Measurements from ENCODE around the gene NRDE2. TPM values are rescaled to one million over a fixed set of nuclear protein-coding genes. Genes with fewer than 3 reads are reported as not detected.

Gene NRDE2
- total RNA-seq, 4 donors from 2014 or later, result 7.5 to 18.3 (median 10.2) TPM

DNA sequence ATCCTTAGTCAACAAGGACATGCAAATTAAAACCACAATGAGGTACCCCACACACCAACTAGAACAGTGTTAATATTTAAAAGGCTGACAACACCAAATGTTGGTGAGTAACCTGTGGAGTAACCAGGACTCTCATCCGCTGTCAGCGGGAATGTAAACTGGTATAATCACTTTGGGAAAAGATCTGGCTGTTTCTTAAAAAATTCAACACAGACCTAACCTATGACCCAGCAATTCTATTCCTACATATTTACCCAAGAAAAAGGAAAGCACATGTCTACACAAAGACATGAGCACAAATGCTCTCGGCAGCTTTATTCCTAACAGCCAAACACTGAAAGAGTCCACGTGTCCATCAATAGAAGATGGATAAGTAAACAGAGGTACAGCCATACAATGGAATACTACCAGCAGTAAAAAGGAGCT lies 26.6 kb downstream of the NRDE2 start:
- H3K4me3 ChIP-seq (ENCODE audit: low read depth, poor library complexity, severe bottlenecking), result no peak overlapping the region
- intact Hi-C loops (cut with DNase I; ENCODE audit: low total_unique reads), result loop anchor here (10.0 kb wide), 1 partner anchor 390 kb away; no protein-coding TSS in a partner anchor
- no peak for TF ChIP-seq POLR2A (IDR thresholded peaks at IDR 0.05)
- TF ChIP-seq, protein P1, sequence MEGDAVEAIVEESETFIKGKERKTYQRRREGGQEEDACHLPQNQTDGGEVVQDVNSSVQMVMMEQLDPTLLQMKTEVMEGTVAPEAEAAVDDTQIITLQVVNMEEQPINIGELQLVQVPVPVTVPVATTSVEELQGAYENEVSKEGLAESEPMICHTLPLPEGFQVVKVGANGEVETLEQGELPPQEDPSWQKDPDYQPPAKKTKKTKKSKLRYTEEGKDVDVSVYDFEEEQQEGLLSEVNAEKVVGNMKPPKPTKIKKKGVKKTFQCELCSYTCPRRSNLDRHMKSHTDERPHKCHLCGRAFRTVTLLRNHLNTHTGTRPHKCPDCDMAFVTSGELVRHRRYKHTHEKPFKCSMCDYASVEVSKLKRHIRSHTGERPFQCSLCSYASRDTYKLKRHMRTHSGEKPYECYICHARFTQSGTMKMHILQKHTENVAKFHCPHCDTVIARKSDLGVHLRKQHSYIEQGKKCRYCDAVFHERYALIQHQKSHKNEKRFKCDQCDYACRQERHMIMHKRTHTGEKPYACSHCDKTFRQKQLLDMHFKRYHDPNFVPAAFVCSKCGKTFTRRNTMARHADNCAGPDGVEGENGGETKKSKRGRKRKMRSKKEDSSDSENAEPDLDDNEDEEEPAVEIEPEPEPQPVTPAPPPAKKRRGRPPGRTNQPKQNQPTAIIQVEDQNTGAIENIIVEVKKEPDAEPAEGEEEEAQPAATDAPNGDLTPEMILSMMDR (IDR thresholded peaks at IDR 0.05), result no peak
- DNase-seq (ENCODE audit: low spot score in 2 of 2), result no peak
- WGBS, 2 donors, result 88 to 90% methylated on average over 4 of the region's 4 CpGs

GRCh38 chr14:90304502-90304901 lies 27.2 kb downstream of the NRDE2 start:
- no peak for DNase-seq (ENCODE audit: low spot score in 2 of 2)
- TF ChIP-seq, protein P1 (IDR thresholded peaks at IDR 0.05), result no peak
- no peak for TF ChIP-seq POLR2A (IDR thresholded peaks at IDR 0.05)
- H3K4me3 ChIP-seq (ENCODE audit: low read depth, poor library complexity, severe bottlenecking), result no peak overlapping the region
- intact Hi-C loops (cut with DNase I; ENCODE audit: low total_unique reads), result loop anchor here (10.0 kb wide), 1 partner anchor 390 kb away; no protein-coding TSS in a partner anchor

DNA sequence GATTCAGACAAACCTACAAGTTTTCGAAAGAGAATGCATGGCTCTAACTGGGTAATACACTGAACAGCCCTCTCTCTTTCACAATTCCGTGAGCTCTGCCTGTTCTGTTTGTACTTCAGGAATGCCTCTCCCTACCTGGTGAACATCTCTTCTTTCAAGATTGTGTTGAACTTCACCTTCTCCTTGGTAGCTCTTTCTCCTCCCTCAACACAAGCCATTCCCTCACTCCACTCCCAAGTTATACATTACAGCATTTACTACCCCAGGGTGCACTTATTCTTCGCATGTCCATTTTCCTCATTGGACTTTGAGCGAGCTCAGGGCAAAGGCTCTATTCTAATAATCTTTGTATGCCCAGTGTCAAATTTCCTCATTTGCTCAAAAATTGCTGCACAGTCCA lies 28.3 kb downstream of the NRDE2 start:
- intact Hi-C loops (cut with DNase I; ENCODE audit: low total_unique reads), result loop anchor here (10.0 kb wide), 1 partner anchor 391 kb away; no protein-coding TSS in a partner anchor
- 93 to 95% methylated on average over 4 of the region's 4 CpGs for WGBS, 2 donors
- DNase-seq (ENCODE audit: low spot score in 2 of 2), result no peak
- no peak overlapping the region for H3K4me3 ChIP-seq (ENCODE audit: low read depth, poor library complexity, severe bottlenecking)
- no peak for TF ChIP-seq POLR2A (IDR thresholded peaks at IDR 0.05)
- TF ChIP-seq, protein P1 (IDR thresholded peaks at IDR 0.05), result no peak

- no peak overlapping the region for H3K4me3 ChIP-seq (ENCODE audit: low read depth, poor library complexity, severe bottlenecking)
- intact Hi-C loops (cut with DNase I; ENCODE audit: low total_unique reads), result loop anchor here (10.0 kb wide), 1 partner anchor 392 kb away; no protein-coding TSS in a partner anchor
- no peak for DNase-seq (ENCODE audit: low spot score in 2 of 2)
- TF ChIP-seq POLR2A (IDR thresholded peaks at IDR 0.05), result no peak
- TF ChIP-seq, protein P1 (IDR thresholded peaks at IDR 0.05), result no peak
- WGBS, 2 donors, result 84 to 86% methylated on average over 10 of the region's 10 CpGs
These were observed 29.0 kb downstream of the NRDE2 start for GRCh38 chr14:90302529-90303303.

DNA sequence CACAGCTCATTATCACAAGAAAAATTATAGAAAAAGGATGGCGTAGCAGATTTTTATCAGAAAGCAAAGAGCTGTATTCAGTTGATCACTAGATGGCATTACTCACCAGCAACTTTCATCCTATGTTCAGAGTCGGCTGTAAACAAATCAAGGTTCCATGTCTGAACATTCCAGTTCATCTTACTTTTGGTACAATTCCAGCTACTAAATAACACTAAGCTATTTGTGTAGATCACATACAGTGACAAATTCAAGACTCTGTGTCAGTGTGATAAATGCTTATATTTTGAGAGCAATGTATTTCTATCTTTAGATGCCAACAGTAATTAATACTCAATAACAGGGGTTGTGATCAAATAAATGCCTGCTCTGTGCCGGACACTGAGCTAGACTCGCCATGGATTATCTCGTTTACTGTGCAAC lies 30.1 kb downstream of the NRDE2 start:
- DNase-seq (ENCODE audit: low spot score in 2 of 2), result no peak
- WGBS, 2 donors, result 50 to 55% methylated on average over 5 of the region's 5 CpGs
- intact Hi-C loops (cut with DNase I; ENCODE audit: low total_unique reads), result loop anchor here (10.0 kb wide), 1 partner anchor 393 kb away; no protein-coding TSS in a partner anchor

More for the DNA sequence above, 30.1 kb downstream of the NRDE2 start:
- TF ChIP-seq POLR2A (IDR thresholded peaks at IDR 0.05), result no peak
- TF ChIP-seq, protein P1 (IDR thresholded peaks at IDR 0.05), result no peak
- H3K4me3 ChIP-seq (ENCODE audit: low read depth, poor library complexity, severe bottlenecking), result no peak overlapping the region
